Progenitor cell of endocrine pancreas (in vitro differentiated cells): ENCODE measurements around the gene COL24A1. TPM values are rescaled to one million over a fixed set of nuclear protein-coding genes. Genes with fewer than 3 reads are reported as not detected.

Source experiments
- DNase-seq: peaks from one replicate; pipeline ENCODE4 v3.0.0; 2021; ENCODE audit warnings: low spot score; ENCODE audit not compliant: unreplicated experiment
- H3K27ac Mint-ChIP-seq: 2 replicates; pipeline ENCODE4 v1.8.0; 2021; ENCODE audit warnings: mild to moderate bottlenecking, moderate library complexity, mixed read lengths
- H3K27me3 Mint-ChIP-seq: 2 replicates; pipeline ENCODE4 v1.8.0; 2021; ENCODE audit warnings: mixed read lengths
- H3K36me3 Mint-ChIP-seq: 2 replicates; pipeline ENCODE4 v1.8.0; 2022; ENCODE audit warnings: mixed read lengths; ENCODE audit not compliant: insufficient read depth
- H3K4me1 Mint-ChIP-seq: 2 replicates; pipeline ENCODE4 v1.8.0; 2021; ENCODE audit warnings: low read depth, mixed read lengths
- H3K4me3 Mint-ChIP-seq: 2 replicates; pipeline ENCODE4 v1.8.0; 2021; ENCODE audit warnings: low read depth, mild to moderate bottlenecking, moderate library complexity, mixed read lengths
- H3K9me3 Mint-ChIP-seq: 2 replicates; pipeline ENCODE4 v1.8.0; 2021; ENCODE audit warnings: low read depth, mixed read lengths
- CTCF ChIP-seq: fragments of 200-600 bp; sonication (generic); IDR thresholded peaks from one replicate; pipeline ENCODE4 v1.5.0; 2021; ENCODE audit warnings: antibody characterized with exemption, mild to moderate bottlenecking; ENCODE audit not compliant: unreplicated experiment
- total RNA-seq: library from RNA; stranded (reverse); gene quantifications from 2 replicates; pipeline ENCODE4 v1.2.1, GENCODE V29; 2021

COL24A1 gene
- total RNA-seq, 1 donor from 2014 or later, result 1.1 TPM

DNA sequence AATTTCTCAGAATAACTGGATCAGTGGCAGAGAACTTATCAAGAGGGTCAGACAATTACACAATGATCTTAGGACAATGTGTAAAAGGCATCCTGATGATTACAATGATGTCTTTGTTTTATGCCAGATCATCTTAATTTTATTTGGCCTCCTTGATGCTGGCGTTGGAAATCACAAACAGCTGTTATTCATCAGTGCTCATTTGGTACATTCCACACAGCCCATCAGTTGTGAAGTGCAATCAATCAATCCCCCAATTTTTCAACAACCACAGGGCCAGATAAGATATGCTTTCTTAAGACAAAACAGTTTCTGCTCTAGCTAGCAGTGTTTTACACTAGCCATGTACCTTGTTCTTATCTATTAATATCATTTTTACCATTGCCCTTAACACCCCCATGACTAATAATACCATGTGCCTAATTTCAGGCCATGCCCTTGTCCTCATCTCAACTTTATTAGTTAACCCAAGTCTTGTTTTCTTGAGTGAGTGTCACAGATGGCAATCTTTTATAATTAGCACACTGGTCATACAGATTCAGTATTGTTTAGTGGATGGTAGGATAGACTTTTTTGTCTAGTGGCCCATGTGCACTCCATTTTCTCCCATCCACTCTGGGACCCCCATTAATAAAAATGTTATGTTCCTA, 40.8 kb upstream of the COL24A1 start:
- Mint-ChIP-seq H3K27me3 (peaks cover 8% of the 10 kb centered on the region), H3K36me3 (no peaks in the 10 kb centered on the region), H3K9me3 (no peaks in the 10 kb centered on the region), H3K4me3 (no peak overlapping the region), H3K4me1 (peaks cover 15% of the 10 kb centered on the region), H3K27ac (no peak overlapping the region)
- DNase-seq, result no peak
- no peak for TF ChIP-seq CTCF

DNA sequence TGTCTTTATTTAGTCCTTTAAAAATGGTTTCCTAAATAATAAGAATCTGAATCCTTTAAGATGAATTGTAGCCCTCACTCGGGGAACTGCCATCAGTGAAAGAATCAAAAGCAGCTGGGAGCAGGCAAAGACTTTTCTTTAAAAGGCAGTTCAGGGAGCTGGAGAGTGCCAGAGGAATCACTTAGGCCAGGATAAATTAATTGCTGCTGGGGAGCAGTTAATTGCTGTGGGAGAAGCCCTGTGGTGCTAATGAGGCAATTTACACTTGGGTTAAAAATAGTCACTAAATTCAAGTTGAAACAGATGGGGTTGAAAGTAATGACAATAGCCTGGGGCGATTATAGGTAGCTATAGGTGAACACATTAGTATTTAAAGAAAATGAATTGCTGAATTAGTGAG, 38.7 kb upstream of the COL24A1 start:
- no peak for TF ChIP-seq CTCF
- H3K27ac Mint-ChIP-seq, result no peak overlapping the region
- H3K27me3 Mint-ChIP-seq, result peaks cover 15% of the 10 kb centered on the region
- no peak for DNase-seq
- H3K4me3 Mint-ChIP-seq, result no peak overlapping the region
- H3K9me3 Mint-ChIP-seq, result no peaks in the 10 kb centered on the region
- H3K36me3 Mint-ChIP-seq, result no peaks in the 10 kb centered on the region
- peaks cover 15% of the 10 kb centered on the region for H3K4me1 Mint-ChIP-seq

GRCh38 chr1:86194491-86195034, 38.0 kb upstream of the COL24A1 start:
- TF ChIP-seq CTCF, result no peak
- H3K4me3 Mint-ChIP-seq, result no peak overlapping the region
- H3K27ac Mint-ChIP-seq, result no peak overlapping the region
- no peaks in the 10 kb centered on the region for H3K9me3 Mint-ChIP-seq
- no peak for DNase-seq
- peaks cover 15% of the 10 kb centered on the region for H3K4me1 Mint-ChIP-seq
- peaks cover 15% of the 10 kb centered on the region for H3K27me3 Mint-ChIP-seq
- H3K36me3 Mint-ChIP-seq, result no peaks in the 10 kb centered on the region

DNA sequence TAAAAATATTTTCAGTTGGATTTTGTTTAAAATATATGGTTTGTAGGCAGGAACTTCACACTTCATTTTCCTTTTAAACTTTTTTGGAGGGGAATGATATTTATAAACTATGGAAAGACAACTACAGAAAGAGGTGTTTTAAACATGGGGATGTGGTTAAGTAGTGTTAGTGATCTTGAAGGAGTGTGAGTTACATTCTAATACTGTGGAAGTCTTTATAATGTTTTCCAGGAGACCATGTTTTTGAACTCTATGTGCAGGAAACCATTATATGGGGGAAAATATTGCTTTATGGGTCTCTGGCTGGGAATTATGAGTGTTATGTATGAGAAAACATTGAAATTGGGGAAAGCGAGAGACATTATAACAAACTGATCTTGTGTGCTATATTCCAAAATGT, 35.8 kb upstream of the COL24A1 start:
- H3K9me3 Mint-ChIP-seq, result no peaks in the 10 kb centered on the region
- H3K36me3 Mint-ChIP-seq, result no peaks in the 10 kb centered on the region
- H3K27ac Mint-ChIP-seq, result no peak overlapping the region
- H3K4me1 Mint-ChIP-seq, result peaks cover 12% of the 10 kb centered on the region
- no peak for TF ChIP-seq CTCF
- DNase-seq, result no peak
- no peak overlapping the region for H3K4me3 Mint-ChIP-seq
- H3K27me3 Mint-ChIP-seq, result peaks cover 15% of the 10 kb centered on the region

- Mint-ChIP-seq H3K27me3 (peaks cover 15% of the 10 kb centered on the region), H3K36me3 (no peaks in the 10 kb centered on the region), H3K4me1 (peaks cover 10% of the 10 kb centered on the region), H3K9me3 (no peaks in the 10 kb centered on the region), H3K4me3 (no peak overlapping the region), H3K27ac (no peak overlapping the region)
- no peak for DNase-seq
- TF ChIP-seq CTCF, result no peak
Measured at GRCh38 chr1:86191958-86192357, 35.4 kb upstream of the COL24A1 start.
